Jurkat, Clone E6-1 (cell line): ENCODE results near the gene CLDND2.

Experiments
- DNase-seq: peaks from one replicate; pipeline ENCODE4 v3.0.0-alpha.2; 2011; ENCODE audit warnings: low read depth, low spot score
- H3K4me3 ChIP-seq: 2 replicates; pipeline ENCODE4 v1.5.1; 2011; ENCODE audit warnings: mild to moderate bottlenecking, low read length, control low read depth, moderate library complexity

Gene CLDND2

DNA sequence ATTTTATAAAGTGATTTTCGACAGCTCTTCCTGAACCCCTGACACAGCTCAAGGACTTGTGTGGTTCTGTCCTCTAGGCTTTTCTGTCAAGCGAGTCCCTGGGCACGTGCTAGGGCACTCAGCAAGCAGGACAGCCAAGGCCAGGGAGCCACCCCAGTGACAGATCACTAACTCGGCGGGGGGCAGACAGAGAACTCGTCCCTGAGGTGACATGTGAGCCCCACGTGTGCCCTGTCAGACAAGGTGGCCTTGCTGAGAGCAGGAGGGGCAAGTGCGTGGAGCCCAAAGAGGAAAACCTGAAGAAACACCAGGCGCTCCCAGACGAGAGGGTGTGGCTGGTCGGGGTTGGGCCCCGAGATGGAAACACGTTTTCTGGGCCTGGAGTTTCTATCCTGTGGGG, 7.6 kb downstream of the CLDND2 start:
- DNase-seq, result no peak
- no peak overlapping the region for H3K4me3 ChIP-seq

DNA sequence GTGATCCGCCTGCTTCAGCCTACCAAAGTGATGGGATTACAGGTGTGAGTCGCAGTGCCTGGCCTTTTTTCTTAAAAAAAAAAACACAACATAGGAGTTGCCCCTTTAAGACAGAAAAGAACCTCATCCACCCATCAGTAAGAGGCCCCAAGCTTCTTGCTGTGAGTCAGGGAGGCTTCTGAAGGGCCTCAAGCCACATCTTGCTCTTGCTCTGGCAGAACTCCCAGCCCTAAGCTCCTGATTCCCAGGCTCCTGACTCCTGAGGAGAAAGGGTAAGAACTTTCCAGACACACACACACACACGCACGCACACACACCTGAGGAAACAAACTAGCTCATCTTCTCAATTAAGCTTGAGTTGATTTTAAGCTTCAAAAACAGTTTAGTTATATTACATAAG, 9.5 kb downstream of the CLDND2 start:
- no peak overlapping the region for H3K4me3 ChIP-seq
- DNase-seq, result no peak

DNA sequence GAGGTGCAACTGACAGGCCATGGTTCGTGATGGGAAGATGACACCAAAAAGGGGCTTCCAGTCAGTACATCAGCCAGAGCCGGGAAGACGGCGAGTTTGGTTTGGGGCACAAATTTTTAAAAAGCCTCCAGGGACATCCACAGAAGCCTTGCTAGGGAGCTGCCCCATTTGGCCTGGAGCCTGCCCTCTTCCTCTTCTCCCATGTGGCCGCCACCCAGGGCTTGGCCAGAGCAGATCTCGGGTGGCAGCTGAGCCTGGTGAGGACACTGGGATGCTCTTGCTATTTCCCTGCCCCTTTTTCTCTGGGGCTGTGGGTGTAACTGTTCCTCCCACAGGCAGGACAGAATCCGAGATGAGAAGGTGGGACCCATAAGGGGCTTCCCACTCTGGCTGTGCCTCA, 10.9 kb downstream of the CLDND2 start:
- DNase-seq, result no peak
- no peak overlapping the region for H3K4me3 ChIP-seq

- H3K4me3 ChIP-seq, result no peak overlapping the region
- DNase-seq, result no peak
Measured at GRCh38 chr19:51356159-51356801, 12.5 kb downstream of the CLDND2 start.

DNA sequence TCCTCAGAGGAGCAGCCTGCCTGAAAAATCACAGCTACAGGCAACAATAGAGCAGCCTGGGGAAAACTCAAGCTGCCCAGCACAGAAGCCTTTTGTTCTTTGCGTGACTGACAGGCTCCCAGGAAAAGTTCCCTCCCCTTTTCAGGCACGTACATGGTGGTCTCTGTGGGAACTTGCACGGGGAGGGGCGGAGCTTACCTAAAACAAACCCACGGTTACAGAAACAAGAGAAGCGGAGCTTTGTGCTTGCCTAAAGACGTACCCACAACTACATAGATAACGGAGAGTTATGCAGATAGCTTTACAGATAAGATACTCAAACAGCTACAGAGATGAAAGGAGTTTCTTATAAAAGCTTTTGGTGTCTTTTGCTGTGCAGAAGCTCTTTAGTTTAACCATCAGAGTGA, 14.1 kb downstream of the CLDND2 start:
- DNase-seq, result peak; percentile 99

DNA sequence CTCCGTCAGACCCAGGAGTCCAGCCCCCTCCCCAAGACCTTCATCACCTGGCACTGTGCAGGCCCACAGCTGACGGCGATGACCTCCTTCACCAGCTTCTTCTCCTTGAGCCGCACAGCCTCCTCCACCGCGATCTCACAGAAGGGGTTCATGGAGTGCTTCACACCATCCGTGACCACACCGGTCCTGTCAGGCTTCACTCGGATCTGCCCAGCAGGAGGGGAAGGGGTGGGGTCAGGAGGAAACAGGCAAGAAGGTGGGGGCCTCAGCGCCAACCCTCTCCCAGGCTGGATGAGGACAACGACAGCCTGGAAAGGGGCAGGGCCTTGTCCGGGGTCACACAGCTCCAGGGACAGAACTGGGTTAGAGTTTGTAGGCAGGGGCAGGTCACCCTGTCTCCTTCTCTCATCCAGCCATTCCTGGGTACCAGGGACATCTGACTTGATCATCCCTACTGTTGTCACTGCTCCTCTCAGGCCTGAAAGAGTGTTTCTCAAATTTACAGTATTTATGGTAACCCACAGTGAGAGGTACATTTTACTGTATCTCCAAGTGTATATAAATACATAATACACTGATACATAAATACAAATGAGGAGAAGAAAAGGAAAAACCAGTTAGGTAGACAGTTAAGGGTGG, 14.6 kb downstream of the CLDND2 start:
- H3K4me3 ChIP-seq, result peak overlapping the region; percentile 15
- DNase-seq, result no peak

More for the DNA sequence above, 14.1 kb downstream of the CLDND2 start:
- peak overlapping the region; percentile 15 for H3K4me3 ChIP-seq

DNA sequence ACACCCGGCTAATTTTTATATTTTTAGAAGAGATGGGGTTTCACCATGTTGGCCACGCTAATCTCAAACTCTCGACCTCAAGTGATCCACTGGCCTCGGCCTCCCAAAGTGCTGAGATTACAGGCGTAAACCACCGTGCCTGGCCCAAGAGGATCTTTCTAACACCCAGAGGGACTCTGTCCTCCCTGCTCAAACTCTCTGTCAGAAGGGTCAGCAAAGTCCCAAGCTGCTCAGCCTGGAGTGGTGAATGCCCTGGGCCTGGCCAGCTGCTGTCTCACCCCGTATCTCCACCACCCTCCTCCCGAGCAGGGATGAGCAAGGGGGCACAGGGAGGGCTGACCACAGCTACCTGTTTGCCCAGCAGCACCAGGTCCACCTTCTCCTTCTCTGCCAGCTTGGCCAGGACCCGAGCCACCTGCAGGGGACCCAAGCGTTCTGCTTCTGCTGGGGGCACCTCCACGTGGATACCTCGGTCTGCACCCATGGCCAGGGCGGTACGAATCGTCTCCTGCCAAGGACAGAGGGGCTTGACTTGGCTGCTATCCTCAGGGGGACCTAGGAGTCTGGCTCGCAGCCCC, 15.9 kb downstream of the CLDND2 start:
- no peak overlapping the region for H3K4me3 ChIP-seq
- no peak for DNase-seq

GRCh38 chr19:51351266-51351990, 17.4 kb downstream of the CLDND2 start:
- DNase-seq, result no peak
- no peak overlapping the region for H3K4me3 ChIP-seq

- no peak overlapping the region for H3K4me3 ChIP-seq
- DNase-seq, result no peak
Measured at GRCh38 chr19:51347209-51347928, 21.4 kb downstream of the CLDND2 start.

DNA sequence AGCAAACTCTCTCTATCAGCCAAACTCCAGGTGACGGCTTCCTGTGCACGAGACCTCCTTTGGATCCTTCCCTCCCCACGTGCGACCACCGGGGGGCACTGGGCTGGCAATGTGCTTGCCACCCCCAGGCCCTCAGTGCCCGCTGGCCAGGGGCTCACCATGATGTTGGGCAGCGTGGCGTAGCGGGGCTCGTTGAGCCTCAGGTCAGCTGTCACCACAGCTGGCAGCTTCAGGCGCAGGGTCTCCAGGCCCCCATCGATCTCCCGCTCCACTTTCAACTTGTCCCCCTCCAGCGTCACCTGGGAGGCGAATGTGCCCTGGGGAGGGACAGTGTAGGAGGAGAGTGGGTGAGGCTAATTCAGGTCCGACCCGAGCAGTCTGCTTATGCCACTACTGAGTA, 22.1 kb downstream of the CLDND2 start:
- no peak overlapping the region for H3K4me3 ChIP-seq
- DNase-seq, result no peak

DNA sequence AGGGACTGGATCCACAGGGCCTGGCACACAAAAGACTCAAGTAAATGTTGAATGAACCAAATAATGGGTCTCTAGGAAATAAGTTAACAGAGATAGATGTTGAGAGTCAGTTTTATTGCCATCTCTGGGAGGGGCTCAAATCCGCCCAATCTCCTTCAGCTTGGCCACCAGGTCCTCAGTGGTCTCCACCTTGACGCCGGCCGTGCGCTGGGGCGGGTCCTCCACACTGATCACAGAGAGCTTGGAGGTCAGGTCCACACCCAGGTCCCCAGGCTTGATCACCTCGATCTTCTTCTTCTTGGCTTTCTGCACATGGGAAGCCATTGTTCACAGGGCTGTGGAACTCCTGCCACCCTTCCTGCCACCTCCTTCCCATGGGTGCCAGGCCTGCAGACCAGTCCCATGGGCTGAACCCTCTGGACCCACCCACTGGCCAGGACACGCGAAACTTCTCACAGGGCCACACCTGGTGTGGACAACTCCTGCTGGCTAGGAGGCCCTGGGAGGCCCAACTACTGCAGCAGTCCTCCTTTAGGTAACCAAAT, 23.7 kb downstream of the CLDND2 start:
- H3K4me3 ChIP-seq, result no peak overlapping the region
- no peak for DNase-seq

DNA sequence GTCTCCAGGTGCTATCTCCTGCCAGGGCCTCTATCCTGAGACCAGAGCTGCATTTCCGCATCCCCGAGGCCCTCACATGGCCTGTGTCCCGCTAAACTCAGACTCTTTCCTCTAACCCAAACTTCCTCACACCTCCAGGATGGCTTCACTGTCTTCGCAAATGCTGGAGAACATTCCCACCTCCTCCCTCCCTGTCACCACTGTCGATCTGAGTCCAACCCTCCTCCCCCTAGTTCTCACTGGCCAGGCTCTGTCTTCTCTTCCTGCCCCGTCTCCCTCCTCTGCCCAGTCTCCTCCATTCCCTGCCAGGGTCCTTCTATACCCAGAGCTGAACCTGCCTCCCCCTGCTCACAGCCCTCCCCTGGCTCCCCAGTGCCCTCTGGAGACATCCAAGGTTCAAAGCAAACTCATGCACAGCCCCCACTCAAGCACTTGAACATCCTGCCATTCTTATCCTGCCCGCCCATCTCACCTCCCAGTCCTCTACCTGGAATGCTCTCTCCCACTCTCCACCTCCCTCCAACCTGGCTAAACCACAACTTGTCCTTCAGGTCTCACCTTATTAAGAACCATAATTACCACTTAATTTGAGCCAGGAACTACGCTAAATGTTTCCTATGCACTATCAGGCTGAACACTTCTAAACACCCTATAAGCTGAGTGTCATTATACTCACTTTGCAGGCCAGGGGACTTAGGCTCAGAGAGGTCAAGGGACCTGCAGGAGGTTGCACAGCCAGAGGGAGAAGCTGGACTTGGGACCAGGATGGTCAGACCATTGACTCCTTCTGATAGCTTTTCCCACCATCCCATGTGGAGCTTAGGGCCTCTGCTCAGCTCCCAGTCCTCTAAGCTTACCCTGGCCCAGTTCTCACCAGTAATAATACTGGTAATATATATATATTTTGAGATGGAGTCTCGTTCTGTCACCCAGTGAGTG, 25.9 kb downstream of the CLDND2 start:
- DNase-seq, result no peak
- no peak overlapping the region for H3K4me3 ChIP-seq

- no peak within 1 kb of the TSS for H3K4me3 ChIP-seq
Measured at GRCh38 chr19:51341976-51342580, 26.7 kb downstream of the CLDND2 start, which contains the start of gene VSIG10L. TSS of gene VSIG10L (minus strand) at chr19:51342139. CDS start at chr19:51342124, 15 bp downstream.

GRCh38 chr19:51341066-51341465, 27.7 kb downstream of the CLDND2 start:
- H3K4me3 ChIP-seq, result no peak overlapping the region
- DNase-seq, result no peak

More at GRCh38 chr19:51341976-51342580, 26.7 kb downstream of the CLDND2 start, which contains the start of gene VSIG10L:
- no peak for DNase-seq

- peak overlapping the region; percentile 59 for H3K4me3 ChIP-seq
- peak; percentile 82 for DNase-seq
Measured at GRCh38 chr19:51339687-51340656, 28.8 kb downstream of the CLDND2 start.

DNA sequence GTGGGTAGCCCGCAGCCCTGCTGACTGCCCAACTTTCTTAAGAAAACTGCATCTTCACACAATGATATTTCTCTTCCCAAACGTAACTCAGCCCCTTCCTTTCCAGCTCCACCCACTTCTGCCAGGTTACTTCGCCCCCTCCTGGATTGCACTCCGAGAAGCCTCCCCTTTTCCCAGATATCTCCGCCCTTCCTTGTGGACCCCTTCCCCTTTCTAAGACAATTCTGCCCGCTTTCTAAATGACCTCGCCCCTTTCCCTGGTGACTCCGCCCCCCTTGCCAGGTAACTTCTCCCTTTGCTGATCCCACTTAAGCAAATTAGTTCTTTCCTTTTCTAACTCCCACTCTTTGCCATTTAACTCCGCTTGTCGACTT, 29.5 kb downstream of the CLDND2 start:
- DNase-seq, result no peak
- peak overlapping the region; percentile 59 for H3K4me3 ChIP-seq
